Measurements from ENCODE around the gene PHF19. TPM values are rescaled to one million over a fixed set of nuclear protein-coding genes. Genes with fewer than 3 reads are reported as not detected.

Gene PHF19
- total RNA-seq: 24.4 TPM
- long read RNA-seq, partial matches to known transcripts: 3 of 18 reads
- long read RNA-seq, other reads (novel, unspliced or antisense): 9 of 18 reads

GRCh38 chr9:120876842-120877240, at the start of gene PHF19:
PHF19 (minus strand) TSS chr9:120877188; CDS start chr9:120874741, 2,447 bp downstream.
- ATAC-seq (peak; percentile 5 to 25), DNase-seq (peak; percentile 49)
- Histone ChIP-seq H3K9me3 (no peaks in the 10 kb centered on the region), H3K4me3 (peak within 1 kb of the TSS; percentile 82), H3K4me1 (peaks cover 12% of the 10 kb centered on the region), H3K27ac (peak within 1 kb of the TSS; percentile 89), H3K36me3 (peaks cover 12% of the 10 kb centered on the region), H3K27me3 (ENCODE audit: low read depth) (no peaks in the 10 kb centered on the region)
- TF ChIP-seq CTCF (IDR thresholded peaks at IDR 0.05): no peak
- intact Hi-C loops (cut with DNase I): no loop called here

DNA sequence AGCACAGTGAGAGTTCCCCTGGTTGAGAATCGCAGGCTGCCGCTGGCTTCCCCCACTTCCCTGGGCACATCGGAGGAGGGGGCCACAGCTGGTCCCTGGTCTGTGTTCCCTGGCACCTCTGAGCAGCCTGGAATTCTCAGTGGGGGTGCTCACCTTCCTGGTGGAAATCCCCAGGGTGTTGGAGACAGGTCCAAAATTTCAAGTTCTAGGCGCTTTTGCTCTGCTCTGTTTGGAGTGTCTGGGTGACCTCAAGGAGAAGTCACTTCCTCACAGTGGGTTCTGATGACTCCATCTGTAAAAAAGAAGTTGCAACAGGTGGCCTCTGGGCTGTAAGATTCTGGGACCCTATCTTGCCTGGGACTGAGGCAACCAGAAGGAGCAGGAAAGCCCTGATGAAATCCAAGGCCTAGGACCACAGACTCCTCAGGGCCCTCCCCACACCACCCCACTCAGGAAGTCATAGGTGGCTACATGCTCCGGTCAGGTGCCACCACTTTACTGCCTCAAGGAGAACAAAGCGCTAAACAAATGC, 49.5 kb upstream of the PHF19 start, which contains the start of gene TRAF1:
TSS of gene TRAF1 (minus strand) at position 400 of the 532 bp plus-strand sequence. CDS start 721 bp downstream, outside the sequence.
- ATAC-seq (no peak), DNase-seq (no peak)
- Histone ChIP-seq H3K27ac (peak within 1 kb of the TSS; percentile 95), H3K27me3 (ENCODE audit: low read depth) (no peaks in the 10 kb centered on the region), H3K9me3 (no peaks in the 10 kb centered on the region), H3K36me3 (no peaks in the 10 kb centered on the region), H3K4me1 (peaks cover 29% of the 10 kb centered on the region), H3K4me3 (peak within 1 kb of the TSS; percentile 84)
- no peak for TF ChIP-seq CTCF (IDR thresholded peaks at IDR 0.05)
- intact Hi-C loops (cut with DNase I): no loop called here

DNA sequence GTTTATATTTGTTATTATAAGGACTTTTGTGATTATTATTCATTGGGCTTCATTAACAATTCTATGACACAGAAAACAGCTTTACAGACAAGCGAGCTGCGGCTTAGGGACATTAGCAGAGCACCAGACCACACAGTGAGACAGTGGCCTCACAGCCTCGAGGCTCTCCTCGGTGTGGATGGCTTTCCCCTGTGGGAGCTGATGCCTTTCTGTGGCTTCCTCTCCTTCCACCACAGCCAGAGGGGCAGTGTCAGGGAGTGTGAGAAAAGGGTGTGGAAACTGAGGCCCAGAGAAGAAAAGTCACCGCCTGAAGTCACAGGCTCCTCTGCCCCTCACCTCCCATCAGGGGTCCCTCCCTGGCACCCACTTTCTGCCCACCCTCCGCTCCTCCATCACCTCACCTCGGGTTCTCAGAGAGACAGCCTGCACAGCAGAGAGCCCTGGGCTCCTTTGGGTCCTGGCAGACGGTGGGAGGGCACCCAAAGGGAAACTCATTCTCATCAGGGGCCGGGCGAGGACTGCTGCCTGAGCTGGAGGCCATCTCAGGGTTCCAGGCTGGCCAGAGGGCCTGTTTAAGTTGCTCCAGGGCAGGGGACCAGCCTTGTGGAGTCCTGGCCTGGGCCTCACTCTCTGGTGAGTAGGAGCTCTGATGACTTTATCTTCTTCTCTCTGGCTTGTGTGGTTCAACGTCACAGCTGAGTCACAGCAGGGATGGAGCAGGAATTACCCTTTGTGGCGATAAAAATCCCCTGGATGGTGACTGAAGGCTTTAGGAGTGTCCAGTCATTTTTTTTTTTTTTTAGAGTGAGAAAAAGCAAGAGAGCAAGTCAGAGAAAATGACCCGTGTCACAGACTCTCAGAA, 48.8 kb upstream of the PHF19 start:
- Histone ChIP-seq H3K36me3 (no peaks in the 10 kb centered on the region), H3K27ac (peak overlapping the region; percentile 74), H3K4me3 (peak overlapping the region; percentile 28), H3K27me3 (ENCODE audit: low read depth) (no peaks in the 10 kb centered on the region), H3K4me1 (peaks cover 27% of the 10 kb centered on the region), H3K9me3 (no peaks in the 10 kb centered on the region)
- intact Hi-C loops (cut with DNase I): no loop called here
- ATAC-seq (no peak), DNase-seq (no peak)
- TF ChIP-seq CTCF (IDR thresholded peaks at IDR 0.05): no peak

DNA sequence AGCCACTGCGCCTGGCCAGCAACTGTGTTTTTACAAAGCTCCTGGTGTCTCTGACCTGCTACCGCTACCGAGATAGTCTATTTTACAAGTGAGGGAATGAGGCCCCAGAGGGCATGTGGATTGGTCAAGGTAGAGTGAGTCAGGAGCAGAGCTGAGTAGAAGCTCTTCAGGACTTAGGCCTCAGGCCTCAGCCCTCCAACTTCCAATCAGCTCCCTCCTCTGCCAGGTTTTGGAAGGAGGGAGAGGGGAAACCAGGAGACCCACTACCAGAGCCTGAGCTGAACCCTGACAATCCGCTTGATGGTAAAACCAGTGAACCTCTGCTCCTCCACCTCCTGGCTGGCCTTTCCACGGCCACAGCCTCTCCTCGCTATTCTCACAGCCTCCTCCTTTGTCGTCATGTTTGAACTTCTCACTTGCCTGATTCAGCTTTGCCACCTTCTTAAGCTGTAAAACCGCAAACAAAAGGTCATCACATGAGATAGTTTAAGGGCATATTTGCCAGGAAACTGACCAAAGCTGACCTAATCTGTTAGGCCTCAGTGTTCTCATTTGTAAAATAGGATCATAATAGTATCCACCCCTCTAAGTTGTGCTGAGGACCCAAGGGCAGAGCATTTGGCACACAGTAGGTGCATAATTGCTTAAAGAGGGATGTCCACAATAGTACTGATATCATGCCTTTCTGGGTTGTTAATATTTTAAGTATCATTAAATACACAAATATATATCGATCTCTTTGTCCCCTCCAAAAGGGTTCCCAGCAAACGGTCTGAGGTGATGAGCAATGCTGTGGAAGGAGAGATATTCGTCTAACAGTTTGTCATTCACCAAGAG, 47.9 kb upstream of the PHF19 start:
- H3K4me1 ChIP-seq: peaks cover 28% of the 10 kb centered on the region
- DNase-seq (no peak), ATAC-seq (no peak)
- TF ChIP-seq CTCF (IDR thresholded peaks at IDR 0.05): no peak
- H3K9me3 ChIP-seq: no peaks in the 10 kb centered on the region
- H3K27ac ChIP-seq: peak overlapping the region; percentile 74
- intact Hi-C loops (cut with DNase I): no loop called here
- no peaks in the 10 kb centered on the region for H3K36me3 ChIP-seq
- no peaks in the 10 kb centered on the region for H3K27me3 ChIP-seq (ENCODE audit: low read depth)
- H3K4me3 ChIP-seq: peak overlapping the region; percentile 28

DNA sequence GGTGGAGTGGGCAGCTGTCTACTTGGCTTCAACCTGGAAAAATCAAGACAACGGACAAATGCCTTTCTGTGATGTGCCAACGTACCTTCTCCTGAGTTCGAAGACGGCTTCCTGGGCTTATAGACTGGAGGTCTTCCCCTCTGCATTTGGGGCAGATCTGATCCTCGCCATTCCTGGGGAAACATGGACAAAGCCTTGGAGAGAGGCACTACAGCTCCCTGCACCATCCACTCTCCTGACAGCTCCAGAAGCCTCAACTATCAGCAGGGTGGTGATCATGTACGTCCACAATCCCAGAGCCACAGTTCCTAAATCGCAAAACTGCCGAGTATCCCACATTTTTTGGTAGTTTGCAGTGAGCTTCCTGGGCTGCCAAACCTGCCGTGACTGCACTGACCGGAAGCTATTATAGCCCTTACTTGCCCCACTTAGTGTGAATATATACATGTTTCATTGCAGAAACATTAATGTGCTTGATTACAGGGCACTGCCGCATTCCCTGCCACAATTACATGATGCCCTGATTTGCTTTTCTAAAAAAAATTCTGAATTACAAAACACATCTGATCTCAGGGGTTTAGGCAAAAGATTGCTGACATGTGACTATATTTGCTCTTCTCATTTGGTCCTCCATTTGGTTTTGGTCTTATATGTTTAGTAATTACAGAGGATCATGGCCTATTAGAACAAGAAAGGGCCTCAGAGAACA, 46.8 kb upstream of the PHF19 start:
- H3K9me3 ChIP-seq: no peaks in the 10 kb centered on the region
- H3K36me3 ChIP-seq: no peaks in the 10 kb centered on the region
- H3K27me3 ChIP-seq (ENCODE audit: low read depth): no peaks in the 10 kb centered on the region
- no peak overlapping the region for H3K4me3 ChIP-seq
- peaks cover 31% of the 10 kb centered on the region for H3K4me1 ChIP-seq
- ATAC-seq (no peak), DNase-seq (no peak)
- intact Hi-C loops (cut with DNase I): no loop called here
- no peak for TF ChIP-seq CTCF (IDR thresholded peaks at IDR 0.05)
- peak overlapping the region; percentile 41 for H3K27ac ChIP-seq
